Hepatocyte (in vitro differentiated cells): ENCODE measurements around the gene REN. TPM values are rescaled to one million over a fixed set of nuclear protein-coding genes. Genes with fewer than 3 reads are reported as not detected.

Experiments
- DNase-seq: peaks from one replicate; pipeline ENCODE4 v3.0.0-alpha.2; 2016; ENCODE audit warnings: low spot score
- H2AFZ ChIP-seq: fragments of 200-600 bp; sonication (generic); 2 replicates; pipeline ENCODE4 v1.6.0; 2016; ENCODE audit warnings: antibody characterized with exemption, mild to moderate bottlenecking
- H3K27ac ChIP-seq: fragments of 200-600 bp; sonication (generic); 2 replicates; pipeline ENCODE4 v1.5.1; 2016; ENCODE audit warnings: mild to moderate bottlenecking
- H3K27me3 ChIP-seq: fragments of 200-600 bp; sonication (generic); 2 replicates; pipeline ENCODE4 v1.6.1; 2016
- H3K36me3 ChIP-seq: fragments of 200-600 bp; sonication (generic); replicated peaks from 2 replicates; pipeline ENCODE4 v1.5.1; 2016; ENCODE audit warnings: low read depth; ENCODE audit not compliant: insufficient read depth
- H3K4me1 ChIP-seq: fragments of 200-600 bp; sonication (generic); 2 replicates; pipeline ENCODE4 v1.5.1; 2016; ENCODE audit warnings: mild to moderate bottlenecking, moderate library complexity; ENCODE audit not compliant: insufficient read depth
- H3K4me2 ChIP-seq: fragments of 200-600 bp; sonication (generic); 2 replicates; pipeline ENCODE4 v1.6.0; 2016
- H3K4me3 ChIP-seq: fragments of 200-600 bp; sonication (generic); 2 replicates; pipeline ENCODE4 v1.5.1; 2016; ENCODE audit warnings: mild to moderate bottlenecking
- H3K79me2 ChIP-seq: fragments of 200-600 bp; sonication (generic); 2 replicates; pipeline ENCODE4 v1.6.0; 2017; ENCODE audit warnings: mild to moderate bottlenecking
- H3K9me2 ChIP-seq: fragments of 200-600 bp; sonication (generic); replicated peaks from 2 replicates; pipeline ENCODE4 v1.6.0; 2017; ENCODE audit warnings: mild to moderate bottlenecking; ENCODE audit not compliant: insufficient read depth
- H3K9me3 ChIP-seq: fragments of 200-600 bp; sonication (generic); 2 replicates; pipeline ENCODE4 v1.5.1; 2016; ENCODE audit warnings: low read depth, mild to moderate bottlenecking
- H4K20me1 ChIP-seq: fragments of 200-600 bp; sonication (generic); 2 replicates; pipeline ENCODE4 v1.6.0; 2016; ENCODE audit warnings: mild to moderate bottlenecking; ENCODE audit not compliant: insufficient read depth, poor library complexity, severe bottlenecking
- CTCF ChIP-seq: fragments of 200-600 bp; sonication (generic); IDR thresholded peaks from 2 replicates; pipeline ENCODE4 v1.5.1; 2016; ENCODE audit warnings: antibody characterized with exemption, mild to moderate bottlenecking; ENCODE audit not compliant: poor library complexity
- EZH2 ChIP-seq: fragments of 200-600 bp; sonication (generic); IDR thresholded peaks from 2 replicates; pipeline ENCODE4 v1.6.1; 2016; ENCODE audit warnings: antibody characterized with exemption, mild to moderate bottlenecking, borderline replicate concordance
- EZH2phosphoT487 ChIP-seq: fragments of 200-600 bp; sonication (generic); IDR thresholded peaks from one replicate; pipeline ENCODE4 v1.6.1; 2018; ENCODE audit warnings: antibody characterized with exemption, mild to moderate bottlenecking, low read depth, moderate library complexity; ENCODE audit not compliant: unreplicated experiment, severe bottlenecking
- WGBS: methylation state at CpG from one replicate; pipeline ENCODE4 v1.1.6; 2016; ENCODE audit warnings: low lambda C conversion rate; ENCODE audit errors: missing lambda C conversion rate; 5-methylcytosine and 5-hydroxymethylcytosine counted together
- polyA plus RNA-seq: library from polyadenylated mRNA; unstranded; fragments of >200 nt; fragmentation: Nextera tagmentation; extraction: Ambion mirVana; gene quantifications from 2 replicates; pipeline ENCODE4 v1.2.1, GENCODE V29; 2016
- total RNA-seq: library from RNA; depleted of rRNA; stranded (reverse); fragments of >200 nt; gene quantifications from 2 replicates; pipeline ENCODE4 v1.2.3, GENCODE V29; 2014

REN gene
- total and polyA plus RNA-seq, 2 experiments from 2014 or later, result 15.4 to 18.4 TPM

- Histone ChIP-seq H3K27ac (no peak overlapping the region), H4K20me1 (no peaks in the 10 kb centered on the region), H3K36me3 (no peaks in the 10 kb centered on the region), H3K9me2 (no peaks in the 10 kb centered on the region), H3K79me2 (no peaks in the 10 kb centered on the region), H3K4me1 (peaks cover 19% of the 10 kb centered on the region), H2AFZ (no peak overlapping the region), H3K27me3 (no peaks in the 10 kb centered on the region), H3K4me2 (no peak overlapping the region), H3K9me3 (no peaks in the 10 kb centered on the region), H3K4me3 (no peak overlapping the region)
- TF ChIP-seq EZH2 (no peak), CTCF (no peak), EZH2phosphoT487 (no peak)
- 95% methylated on average over 18 of the region's 18 CpGs for WGBS
- no peak for DNase-seq
These were observed 40.3 kb downstream of the REN start for GRCh38 chr1:204125759-204126351.

GRCh38 chr1:204124639-204125038, 41.5 kb downstream of the REN start:
- no peaks in the 10 kb centered on the region for H3K27me3 ChIP-seq
- TF ChIP-seq EZH2 (no peak), CTCF (no peak), EZH2phosphoT487 (no peak)
- H3K27ac ChIP-seq, result no peak overlapping the region
- no peaks in the 10 kb centered on the region for H4K20me1 ChIP-seq
- no peak for DNase-seq
- no peaks in the 10 kb centered on the region for H3K36me3 ChIP-seq
- H3K9me3 ChIP-seq, result no peaks in the 10 kb centered on the region
- no peaks in the 10 kb centered on the region for H3K9me2 ChIP-seq
- H3K4me1 ChIP-seq, result peaks cover 16% of the 10 kb centered on the region
- no peak overlapping the region for H3K4me3 ChIP-seq
- H3K79me2 ChIP-seq, result no peaks in the 10 kb centered on the region
- H3K4me2 ChIP-seq, result no peak overlapping the region
- WGBS, result 95% methylated on average over 22 of the region's 22 CpGs
- H2AFZ ChIP-seq, result no peak overlapping the region

- no peak overlapping the region for H3K4me3 ChIP-seq
- H3K36me3 ChIP-seq, result no peaks in the 10 kb centered on the region
- H3K27ac ChIP-seq, result no peak overlapping the region
- no peaks in the 10 kb centered on the region for H3K9me2 ChIP-seq
- H3K9me3 ChIP-seq, result no peaks in the 10 kb centered on the region
- H3K4me2 ChIP-seq, result no peak overlapping the region
- H3K4me1 ChIP-seq, result peaks cover 7% of the 10 kb centered on the region
- DNase-seq, result no peak
- H3K27me3 ChIP-seq, result no peaks in the 10 kb centered on the region
- no peaks in the 10 kb centered on the region for H3K79me2 ChIP-seq
- no peak overlapping the region for H2AFZ ChIP-seq
- WGBS, result 79% methylated on average over 9 of the region's 9 CpGs
- no peak for TF ChIP-seq EZH2
- TF ChIP-seq CTCF, result peak; percentile 34
- no peaks in the 10 kb centered on the region for H4K20me1 ChIP-seq
These were observed 42.8 kb downstream of the REN start for GRCh38 chr1:204123376-204123775.
